GDM1 (cell line): ENCODE measurements around the gene ZFAND6.
"Not testable (repeated sequence)": the region's sequence is repeated elsewhere in the genome, so short reads cannot be mapped to it uniquely, and the experiment has no call there.

Source experiments
- DNase-seq: peaks from one replicate; lab custom pipeline; 2025; lab: John Stamatoyannopoulos, UW

The ZFAND6 gene

GRCh38 chr15:80058851-80059785 is at the start of gene ZFAND6:
ZFAND6 (plus strand) TSS chr15:80059676; CDS start chr15:80120345, 60,669 bp downstream.
- DNase-seq: peak; percentile 90

DNA sequence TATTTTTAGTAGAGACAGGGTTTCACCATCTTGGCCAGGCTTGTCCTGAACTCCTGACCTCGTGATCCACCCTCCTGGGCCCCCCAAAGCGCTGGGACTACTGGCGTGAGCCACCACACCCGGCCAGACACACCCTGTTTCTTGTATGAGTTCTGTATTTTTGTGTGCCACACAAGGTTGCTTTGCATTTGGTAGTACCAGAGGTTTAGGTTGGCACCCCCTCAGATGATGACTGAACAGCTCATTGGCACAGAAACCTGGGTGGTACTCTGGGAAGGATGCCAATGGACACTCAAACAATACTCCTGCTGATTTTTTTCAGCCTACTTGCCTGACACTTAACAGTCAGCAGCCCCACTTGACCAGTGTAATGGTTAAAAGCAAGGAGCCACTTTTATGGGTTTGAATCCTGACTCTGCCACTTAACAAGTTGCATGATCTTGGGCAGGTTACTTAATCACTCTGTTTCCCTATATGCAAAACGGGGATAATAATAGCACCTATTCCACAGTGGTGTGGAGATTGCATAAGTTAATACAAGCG is 49.3 kb upstream of the ZFAND6 start:
- no peak for DNase-seq

DNA sequence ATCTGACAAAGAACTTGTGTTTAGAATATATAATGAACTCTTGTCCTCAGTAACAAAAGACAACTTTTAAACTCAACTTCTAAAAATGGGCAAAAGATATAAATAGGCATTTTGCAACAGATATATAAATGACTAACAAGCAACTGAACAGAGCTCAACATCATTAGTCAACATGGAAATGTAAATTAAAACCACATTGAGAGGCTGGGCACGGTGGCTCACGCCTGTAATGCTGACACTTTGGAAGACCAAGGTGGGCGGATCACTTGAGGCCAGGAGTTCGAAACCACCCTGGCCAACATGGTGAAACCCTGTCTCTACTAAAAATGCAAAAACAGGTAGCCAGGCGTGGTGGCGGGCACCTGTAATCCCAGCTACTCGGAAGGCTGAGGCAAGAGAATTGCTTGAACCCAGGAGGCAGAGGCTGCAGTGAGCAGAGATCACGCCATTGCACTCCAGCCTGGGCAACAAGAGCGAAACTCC is 48.4 kb upstream of the ZFAND6 start:
- not testable (repeated sequence) for DNase-seq

GRCh38 chr15:80011596-80011995 is 47.9 kb upstream of the ZFAND6 start:
- DNase-seq: no peak

GRCh38 chr15:80012060-80012726 is 47.3 kb upstream of the ZFAND6 start:
- no peak for DNase-seq

GRCh38 chr15:80014186-80014585 is 45.3 kb upstream of the ZFAND6 start:
- DNase-seq: not testable (repeated sequence)

- DNase-seq: no peak
Observed at GRCh38 chr15:80015156-80015555, 44.3 kb upstream of the ZFAND6 start.

DNA sequence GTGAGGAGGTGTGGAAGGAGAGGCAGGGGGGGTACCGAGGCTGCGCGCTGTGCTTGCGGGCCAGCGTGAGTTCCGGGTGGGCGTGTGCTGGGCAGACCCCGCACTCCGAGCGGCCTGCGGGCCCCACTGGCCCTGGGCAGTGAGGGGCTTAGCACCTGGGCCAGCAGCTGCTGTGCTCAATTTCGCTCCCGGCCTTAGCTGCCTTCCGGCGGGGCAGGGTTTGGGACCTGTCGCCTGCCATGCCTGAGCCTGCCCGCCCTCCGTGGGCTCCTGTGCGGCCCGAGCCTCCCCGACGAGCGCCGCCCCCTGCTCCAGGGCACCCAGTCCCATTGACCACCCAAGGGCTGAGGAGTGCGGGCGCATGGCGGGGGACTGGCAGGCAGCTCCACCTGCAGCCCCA is 43.0 kb upstream of the ZFAND6 start:
- DNase-seq: not testable (repeated sequence)

GRCh38 chr15:80017139-80017538 is 42.3 kb upstream of the ZFAND6 start:
- DNase-seq: not testable (repeated sequence)

GRCh38 chr15:80019168-80019745 is 40.2 kb upstream of the ZFAND6 start:
- no peak for DNase-seq

DNA sequence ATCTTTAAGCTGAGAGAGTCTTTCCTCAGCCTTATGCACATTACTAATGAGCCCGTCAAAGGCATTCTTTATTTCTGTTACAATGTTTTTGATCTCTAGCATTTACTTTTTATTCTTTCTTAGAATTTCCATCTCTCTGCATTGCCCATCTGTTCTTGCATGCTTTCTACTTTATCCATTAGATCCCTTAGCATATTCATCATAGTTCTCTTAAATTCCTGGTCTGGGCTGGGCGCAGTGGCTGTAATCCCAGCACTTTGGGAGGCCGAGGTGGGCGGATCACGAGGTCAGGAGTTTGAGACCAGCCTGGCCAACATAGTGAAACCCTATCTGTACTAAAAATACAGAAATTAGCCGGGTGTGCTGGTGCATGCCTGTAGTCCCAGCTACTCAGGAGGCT is 39.3 kb upstream of the ZFAND6 start:
- DNase-seq: not testable (repeated sequence)

GRCh38 chr15:80020731-80021130 is 38.7 kb upstream of the ZFAND6 start:
- DNase-seq: no peak

DNA sequence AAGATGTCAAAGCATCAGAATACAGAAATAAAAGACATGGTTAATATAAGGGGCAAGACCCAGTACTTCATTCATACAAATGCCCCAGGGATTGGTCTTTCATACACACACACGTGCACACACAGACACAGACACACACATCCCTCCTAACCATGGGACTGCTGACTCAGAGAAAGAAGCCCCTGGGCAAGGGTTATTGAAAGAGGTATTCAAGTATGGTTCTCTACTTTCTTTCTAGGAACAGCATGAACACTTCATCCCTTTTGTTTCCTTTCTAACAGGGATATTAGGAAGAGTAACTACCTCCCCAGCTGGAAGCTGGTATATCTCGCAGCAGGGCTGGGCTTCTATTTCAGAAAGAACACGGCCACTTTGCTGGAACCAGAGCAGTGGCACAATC is 33.2 kb upstream of the ZFAND6 start:
- DNase-seq: no peak

DNA sequence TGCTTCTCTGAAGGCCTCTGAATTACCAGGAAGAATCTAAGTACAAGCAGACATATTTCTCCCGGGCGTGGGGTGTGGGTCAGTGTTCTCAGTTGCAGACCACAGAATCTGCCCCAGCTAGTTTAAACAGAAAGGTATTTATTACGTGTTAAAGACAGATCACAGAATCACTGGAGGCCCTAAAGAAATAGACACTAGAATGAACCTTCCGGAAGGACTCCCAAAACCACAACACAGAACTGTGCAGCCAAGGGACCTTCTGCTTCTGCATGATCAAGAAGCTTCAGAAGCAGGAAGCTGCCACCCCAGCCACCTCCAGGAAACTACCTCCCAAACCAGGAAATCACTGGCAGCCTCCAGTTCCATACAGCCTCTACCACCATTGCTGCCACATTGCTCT is 32.7 kb upstream of the ZFAND6 start:
- DNase-seq: no peak

DNA sequence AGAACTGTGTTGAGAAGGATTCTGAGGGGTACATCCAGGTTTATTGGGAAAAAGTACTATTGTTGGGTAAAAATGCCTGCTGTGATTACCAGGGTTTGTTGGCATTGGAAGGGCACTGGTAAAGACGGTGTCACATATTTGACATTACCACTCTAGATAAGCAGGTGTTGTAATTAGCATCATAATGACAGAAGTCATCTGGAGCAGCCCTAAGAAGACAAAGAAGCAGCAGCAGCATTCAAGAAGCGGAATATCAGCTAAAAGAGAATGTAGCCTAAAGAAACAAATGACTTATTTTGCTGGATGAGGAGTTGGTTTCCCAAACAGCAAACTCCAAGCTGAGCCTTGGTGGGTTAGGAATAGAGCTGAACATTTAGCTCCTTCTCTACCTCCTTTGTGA is 30.5 kb upstream of the ZFAND6 start:
- DNase-seq: no peak

- DNase-seq: no peak
Observed at GRCh38 chr15:80031841-80032240, 27.6 kb upstream of the ZFAND6 start.

GRCh38 chr15:80034629-80035028 is 24.8 kb upstream of the ZFAND6 start:
- DNase-seq: no peak

- no peak for DNase-seq
Observed at GRCh38 chr15:80036071-80036470, 23.4 kb upstream of the ZFAND6 start.

GRCh38 chr15:80041494-80042253 is 17.8 kb upstream of the ZFAND6 start:
- DNase-seq: no peak

- DNase-seq: no peak
Observed at GRCh38 chr15:80042568-80042967, 16.9 kb upstream of the ZFAND6 start.

GRCh38 chr15:80045219-80045618 is 14.3 kb upstream of the ZFAND6 start:
- DNase-seq: not testable (repeated sequence)

GRCh38 chr15:80049046-80049445 is 10.4 kb upstream of the ZFAND6 start:
- no peak for DNase-seq
